ENCODE measurements around the gene IGF1.

The IGF1 gene

GRCh38 chr12:102425109-102426039 lies 55.0 kb downstream of the IGF1 start:
- no peak for DNase-seq

- DNase-seq = no peak
Measured at GRCh38 chr12:102423462-102423861, 56.9 kb downstream of the IGF1 start.

- DNase-seq = no peak
Measured at GRCh38 chr12:102421802-102422583, 58.4 kb downstream of the IGF1 start.

- DNase-seq = no peak
Measured at GRCh38 chr12:102419094-102419764, 61.1 kb downstream of the IGF1 start.

- DNase-seq = no peak
Measured at GRCh38 chr12:102417055-102417454, 63.3 kb downstream of the IGF1 start.

GRCh38 chr12:102415515-102415914 lies 64.8 kb downstream of the IGF1 start:
- DNase-seq = no peak

GRCh38 chr12:102413396-102413795 lies 67.0 kb downstream of the IGF1 start:
- no peak for DNase-seq

- no peak for DNase-seq
Measured at GRCh38 chr12:102410511-102410910, 69.9 kb downstream of the IGF1 start.

- no peak for DNase-seq
Measured at GRCh38 chr12:102408487-102409297, 71.7 kb downstream of the IGF1 start.

GRCh38 chr12:102407776-102408486 lies 72.4 kb downstream of the IGF1 start:
- DNase-seq = no peak

- no peak for DNase-seq
Measured at GRCh38 chr12:102406033-102406584, 74.3 kb downstream of the IGF1 start.

GRCh38 chr12:102401087-102401486 lies 79.3 kb downstream of the IGF1 start:
- DNase-seq = no peak

GRCh38 chr12:102399653-102400052 lies 80.7 kb downstream of the IGF1 start:
- DNase-seq = no peak

GRCh38 chr12:102396276-102396675 lies 84.1 kb downstream of the IGF1 start:
- no peak for DNase-seq

GRCh38 chr12:102394200-102394599 lies 86.2 kb downstream of the IGF1 start:
- DNase-seq = no peak

- DNase-seq = no peak
Measured at GRCh38 chr12:102390068-102390467, 90.3 kb downstream of the IGF1 start.

GRCh38 chr12:102388469-102388868 lies 91.9 kb downstream of the IGF1 start:
- no peak for DNase-seq

- DNase-seq = no peak
Measured at GRCh38 chr12:102385343-102385742, 95.0 kb downstream of the IGF1 start.

GRCh38 chr12:102379346-102380162 lies 100.8 kb downstream of the IGF1 start:
- DNase-seq = no peak

- no peak for DNase-seq
Measured at GRCh38 chr12:102376781-102377180, 103.6 kb downstream of the IGF1 start.
